Fibroblast of the aortic adventitia (primary cell): Measurements from ENCODE around the gene KYNU. TPM values are rescaled to one million over a fixed set of nuclear protein-coding genes. Genes with fewer than 3 reads are reported as not detected.
A peak's percentile ranks its signal among the peaks of the same experiment; 100 is the strongest.
"Not testable (repeated sequence)": the region's sequence is repeated elsewhere in the genome, so short reads cannot be mapped to it uniquely, and the experiment has no call there.

Experiments
- DNase-seq: peaks from one replicate; pipeline ENCODE4 v3.0.0-alpha.2; 2010; ENCODE audit warnings: low read depth
- H3K4me3 ChIP-seq: 2 replicates; pipeline ENCODE4 v1.5.1; 2011; ENCODE audit warnings: low read depth, mild to moderate bottlenecking, control low read depth, low read length, moderate library complexity
- CTCF ChIP-seq: IDR thresholded peaks from 2 replicates; pipeline ENCODE4 v1.5.1; 2011; ENCODE audit warnings: mild to moderate bottlenecking, low read length, control low read depth, inconsistent platforms; ENCODE audit not compliant: insufficient read depth
- total RNA-seq: library from RNA; depleted of rRNA; stranded (reverse); fragments of >200 nt; gene quantifications from 2 replicates; pipeline ENCODE4 v1.2.3, GENCODE V29; 2012; ENCODE audit warnings: low replicate concordance

The KYNU gene
- total RNA-seq, 1 donor: 1.3 TPM

GRCh38 chr2:143026411-143027054, 149.1 kb downstream of the KYNU start:
- no peak for TF ChIP-seq CTCF
- no peak overlapping the region for H3K4me3 ChIP-seq
- no peak for DNase-seq

- no peak for TF ChIP-seq CTCF
Observed at GRCh38 chr2:143029141-143029540, 151.7 kb downstream of the KYNU start.

GRCh38 chr2:143030127-143030526, 152.7 kb downstream of the KYNU start:
- peak; percentile 22 for DNase-seq

More at GRCh38 chr2:143029141-143029540, 151.7 kb downstream of the KYNU start:
- H3K4me3 ChIP-seq: no peak overlapping the region
- DNase-seq: peak; percentile 22

GRCh38 chr2:143034292-143035074, 157.0 kb downstream of the KYNU start:
- DNase-seq: peak; percentile 89
- peak; percentile 84 for TF ChIP-seq CTCF
- no peak overlapping the region for H3K4me3 ChIP-seq

More at GRCh38 chr2:143030127-143030526, 152.7 kb downstream of the KYNU start:
- TF ChIP-seq CTCF: no peak
- H3K4me3 ChIP-seq: no peak overlapping the region

- TF ChIP-seq CTCF: no peak
- no peak overlapping the region for H3K4me3 ChIP-seq
- DNase-seq: no peak
Observed at GRCh38 chr2:143051465-143051864, 174.0 kb downstream of the KYNU start.

GRCh38 chr2:143053437-143053836, 176.0 kb downstream of the KYNU start:
- DNase-seq, H3K4me3 ChIP-seq: not testable (repeated sequence)

- DNase-seq: no peak
- no peak for TF ChIP-seq CTCF
- H3K4me3 ChIP-seq: no peak overlapping the region
Observed at GRCh38 chr2:143056550-143056949, 179.1 kb downstream of the KYNU start.
